Measurements from ENCODE around the gene MSH2.

Gene MSH2

GRCh38 chr2:47510745-47511144 is 107.8 kb downstream of the MSH2 start:
- H3K27me3 ChIP-seq (ENCODE audit: insufficient read depth, low read length): no peaks in the 10 kb centered on the region
- no peak overlapping the region for H3K27ac ChIP-seq (ENCODE audit: low read length)
- H3K4me1 ChIP-seq (ENCODE audit: insufficient read depth, low read length): no peaks in the 10 kb centered on the region; the same call in 1 of the 2 replicates
- H3K9ac ChIP-seq (ENCODE audit: low read depth, low read length): no peak overlapping the region
- peaks cover under 1% of the 10 kb centered on the region; the same call in 1 of the 2 replicates for H3K9me3 ChIP-seq (ENCODE audit: insufficient read depth, low read depth, low read length)
- H3K4me3 ChIP-seq (ENCODE audit: low read length): no peak overlapping the region
- H3K36me3 ChIP-seq (ENCODE audit: insufficient read depth, low read depth, low read length): no peaks in the 10 kb centered on the region

GRCh38 chr2:47512581-47513083 is 109.7 kb downstream of the MSH2 start:
- no peaks in the 10 kb centered on the region for H3K27me3 ChIP-seq (ENCODE audit: insufficient read depth, low read length)
- no peaks in the 10 kb centered on the region; the same call in 1 of the 2 replicates for H3K4me1 ChIP-seq (ENCODE audit: insufficient read depth, low read length)
- no peaks in the 10 kb centered on the region for H3K36me3 ChIP-seq (ENCODE audit: insufficient read depth, low read depth, low read length)
- H3K27ac ChIP-seq (ENCODE audit: low read length): no peak overlapping the region
- H3K9ac ChIP-seq (ENCODE audit: low read depth, low read length): no peak overlapping the region
- no peaks in the 10 kb centered on the region for H3K9me3 ChIP-seq (ENCODE audit: insufficient read depth, low read depth, low read length)
- no peak overlapping the region for H3K4me3 ChIP-seq (ENCODE audit: low read length)

- Histone ChIP-seq H3K4me1 (ENCODE audit: insufficient read depth, low read length) (no peaks in the 10 kb centered on the region; the same call in 1 of the 2 replicates), H3K9ac (ENCODE audit: low read depth, low read length) (no peak overlapping the region), H3K4me3 (ENCODE audit: low read length) (no peak overlapping the region), H3K9me3 (ENCODE audit: insufficient read depth, low read depth, low read length) (no peaks in the 10 kb centered on the region), H3K27me3 (ENCODE audit: insufficient read depth, low read length) (no peaks in the 10 kb centered on the region), H3K27ac (ENCODE audit: low read length) (no peak overlapping the region), H3K36me3 (ENCODE audit: insufficient read depth, low read depth, low read length) (no peaks in the 10 kb centered on the region)
Measured at GRCh38 chr2:47513981-47514520, 111.1 kb downstream of the MSH2 start.

GRCh38 chr2:47516360-47517104 is 113.6 kb downstream of the MSH2 start:
- no peaks in the 10 kb centered on the region for H3K36me3 ChIP-seq (ENCODE audit: insufficient read depth, low read depth, low read length)
- H3K27ac ChIP-seq (ENCODE audit: low read length): no peak overlapping the region
- no peak overlapping the region for H3K4me3 ChIP-seq (ENCODE audit: low read length)
- peaks cover 17% of the 10 kb centered on the region; the same call in 1 of the 2 replicates for H3K27me3 ChIP-seq (ENCODE audit: insufficient read depth, low read length)
- H3K9ac ChIP-seq (ENCODE audit: low read depth, low read length): no peak overlapping the region
- H3K4me1 ChIP-seq (ENCODE audit: insufficient read depth, low read length): peaks cover 2% of the 10 kb centered on the region; the same call in 1 of the 2 replicates
- no peaks in the 10 kb centered on the region for H3K9me3 ChIP-seq (ENCODE audit: insufficient read depth, low read depth, low read length)

- Histone ChIP-seq H3K9me3 (ENCODE audit: insufficient read depth, low read depth, low read length) (no peaks in the 10 kb centered on the region), H3K4me3 (ENCODE audit: low read length) (no peak overlapping the region), H3K36me3 (ENCODE audit: insufficient read depth, low read depth, low read length) (no peaks in the 10 kb centered on the region), H3K27me3 (ENCODE audit: insufficient read depth, low read length) (peaks cover 30% of the 10 kb centered on the region), H3K27ac (ENCODE audit: low read length) (no peak overlapping the region), H3K9ac (ENCODE audit: low read depth, low read length) (no peak overlapping the region), H3K4me1 (ENCODE audit: insufficient read depth, low read length) (peaks cover 2% of the 10 kb centered on the region; the same call in 1 of the 2 replicates)
Measured at GRCh38 chr2:47518497-47519146, 115.7 kb downstream of the MSH2 start.

- H3K9ac ChIP-seq (ENCODE audit: low read depth, low read length): no peak overlapping the region
- H3K4me3 ChIP-seq (ENCODE audit: low read length): no peak overlapping the region
- H3K27ac ChIP-seq (ENCODE audit: low read length): no peak overlapping the region
- H3K9me3 ChIP-seq (ENCODE audit: insufficient read depth, low read depth, low read length): no peaks in the 10 kb centered on the region
- H3K27me3 ChIP-seq (ENCODE audit: insufficient read depth, low read length): peaks cover 30% of the 10 kb centered on the region
- no peaks in the 10 kb centered on the region for H3K36me3 ChIP-seq (ENCODE audit: insufficient read depth, low read depth, low read length)
- H3K4me1 ChIP-seq (ENCODE audit: insufficient read depth, low read length): peaks cover 2% of the 10 kb centered on the region; the same call in 1 of the 2 replicates
Measured at GRCh38 chr2:47519147-47519537, 116.2 kb downstream of the MSH2 start.

- no peaks in the 10 kb centered on the region for H3K9me3 ChIP-seq (ENCODE audit: insufficient read depth, low read depth, low read length)
- H3K36me3 ChIP-seq (ENCODE audit: insufficient read depth, low read depth, low read length): no peaks in the 10 kb centered on the region
- no peak overlapping the region for H3K4me3 ChIP-seq (ENCODE audit: low read length)
- no peak overlapping the region for H3K27ac ChIP-seq (ENCODE audit: low read length)
- H3K27me3 ChIP-seq (ENCODE audit: insufficient read depth, low read length): peaks cover 30% of the 10 kb centered on the region
- H3K9ac ChIP-seq (ENCODE audit: low read depth, low read length): no peak overlapping the region
- H3K4me1 ChIP-seq (ENCODE audit: insufficient read depth, low read length): peaks cover 2% of the 10 kb centered on the region; the same call in 1 of the 2 replicates
Measured at GRCh38 chr2:47519604-47520301, 116.8 kb downstream of the MSH2 start.

GRCh38 chr2:47520302-47520630 is 117.3 kb downstream of the MSH2 start:
- Histone ChIP-seq H3K4me1 (ENCODE audit: insufficient read depth, low read length) (peaks cover 2% of the 10 kb centered on the region; the same call in 1 of the 2 replicates), H3K4me3 (ENCODE audit: low read length) (peak overlapping the region; percentile 52; the same call in 1 of the 2 replicates), H3K27me3 (ENCODE audit: insufficient read depth, low read length) (peaks cover 30% of the 10 kb centered on the region), H3K36me3 (ENCODE audit: insufficient read depth, low read depth, low read length) (no peaks in the 10 kb centered on the region), H3K9me3 (ENCODE audit: insufficient read depth, low read depth, low read length) (no peaks in the 10 kb centered on the region), H3K27ac (ENCODE audit: low read length) (no peak overlapping the region), H3K9ac (ENCODE audit: low read depth, low read length) (no peak overlapping the region)

GRCh38 chr2:47520825-47521665 is 118.1 kb downstream of the MSH2 start:
- Histone ChIP-seq H3K9ac (ENCODE audit: low read depth, low read length) (no peak overlapping the region), H3K4me3 (ENCODE audit: low read length) (peak overlapping the region; percentile 52; the same call in 1 of the 2 replicates), H3K4me1 (ENCODE audit: insufficient read depth, low read length) (peaks cover 2% of the 10 kb centered on the region; the same call in 1 of the 2 replicates), H3K27ac (ENCODE audit: low read length) (no peak overlapping the region), H3K27me3 (ENCODE audit: insufficient read depth, low read length) (peaks cover 30% of the 10 kb centered on the region), H3K36me3 (ENCODE audit: insufficient read depth, low read depth, low read length) (no peaks in the 10 kb centered on the region), H3K9me3 (ENCODE audit: insufficient read depth, low read depth, low read length) (no peaks in the 10 kb centered on the region)

- Histone ChIP-seq H3K27ac (ENCODE audit: low read length) (no peak overlapping the region), H3K9me3 (ENCODE audit: insufficient read depth, low read depth, low read length) (no peaks in the 10 kb centered on the region), H3K9ac (ENCODE audit: low read depth, low read length) (no peak overlapping the region), H3K4me1 (ENCODE audit: insufficient read depth, low read length) (peaks cover 2% of the 10 kb centered on the region; the same call in 1 of the 2 replicates), H3K4me3 (ENCODE audit: low read length) (peak overlapping the region; percentile 52; the same call in 1 of the 2 replicates), H3K36me3 (ENCODE audit: insufficient read depth, low read depth, low read length) (no peaks in the 10 kb centered on the region), H3K27me3 (ENCODE audit: insufficient read depth, low read length) (peaks cover 30% of the 10 kb centered on the region)
Measured at GRCh38 chr2:47521666-47522285, 118.8 kb downstream of the MSH2 start.
